Skin of body (tissue), 2 donors: ENCODE results near the gene IGFL2. TPM values are rescaled to one million over a fixed set of nuclear protein-coding genes. Genes with fewer than 3 reads are reported as not detected.
"Not testable (repeated sequence)": the region's sequence is repeated elsewhere in the genome, so short reads cannot be mapped to it uniquely, and the experiment has no call there.

Experiments
- DNase-seq: peaks from one replicate; lab custom pipeline; 2025; lab: John Stamatoyannopoulos, UW
- total RNA-seq: library from RNA; depleted of rRNA; stranded (reverse); fragments of >200 nt; gene quantifications from one replicate; pipeline ENCODE4 v1.2.3, GENCODE V29; 2014

The IGFL2 gene
- total RNA-seq = 19.9 TPM

GRCh38 chr19:46147791-46148288 is at the start of gene IGFL2:
IGFL2 (plus strand) TSS chr19:46148238; CDS start chr19:46148279, 41 bp downstream.
- DNase-seq = no peak

GRCh38 chr19:46100344-46100743 is 47.7 kb upstream of the IGFL2 start:
- DNase-seq = no peak

GRCh38 chr19:46101293-46101692 is 46.7 kb upstream of the IGFL2 start:
- no peak for DNase-seq

- not testable (repeated sequence) for DNase-seq
These were observed 45.7 kb upstream of the IGFL2 start for GRCh38 chr19:46102333-46102732.

- DNase-seq = no peak
These were observed 40.7 kb upstream of the IGFL2 start for GRCh38 chr19:46107371-46107770.

GRCh38 chr19:46109876-46110275 is 38.2 kb upstream of the IGFL2 start:
- DNase-seq = no peak

- no peak for DNase-seq
These were observed 36.7 kb upstream of the IGFL2 start for GRCh38 chr19:46111376-46111775.

- no peak for DNase-seq
These were observed 35.5 kb upstream of the IGFL2 start for GRCh38 chr19:46112527-46112926.

- no peak for DNase-seq
These were observed 34.3 kb upstream of the IGFL2 start for GRCh38 chr19:46113726-46114125.

- DNase-seq = no peak
These were observed 32.5 kb upstream of the IGFL2 start for GRCh38 chr19:46115396-46116106.

- DNase-seq = no peak
These were observed 31.9 kb upstream of the IGFL2 start for GRCh38 chr19:46116121-46116520.

GRCh38 chr19:46118136-46118535 is 29.9 kb upstream of the IGFL2 start:
- no peak for DNase-seq

- DNase-seq = no peak
These were observed 23.4 kb upstream of the IGFL2 start, which contains the start of gene IGFL3 for GRCh38 chr19:46124638-46125115. IGFL3 (minus strand) TSS chr19:46124688; CDS start chr19:46124649, 39 bp downstream.

GRCh38 chr19:46125447-46125846 is 22.6 kb upstream of the IGFL2 start:
- no peak for DNase-seq

GRCh38 chr19:46126086-46126580 is 21.9 kb upstream of the IGFL2 start:
- DNase-seq = no peak

GRCh38 chr19:46131485-46132143 is 16.4 kb upstream of the IGFL2 start:
- no peak for DNase-seq

GRCh38 chr19:46132508-46133100 is 15.4 kb upstream of the IGFL2 start:
- DNase-seq = no peak

- peak; percentile 50 for DNase-seq
These were observed 14.9 kb upstream of the IGFL2 start for GRCh38 chr19:46133101-46133627.

GRCh38 chr19:46133777-46134241 is 14.2 kb upstream of the IGFL2 start:
- DNase-seq = no peak

GRCh38 chr19:46134527-46134926 is 13.5 kb upstream of the IGFL2 start:
- DNase-seq = no peak

- DNase-seq = no peak
These were observed 10.0 kb upstream of the IGFL2 start for GRCh38 chr19:46137915-46138473.
